GM12878 (cell line): ENCODE measurements around the gene PCDHGB6. TPM values are rescaled to one million over a fixed set of nuclear protein-coding genes. Genes with fewer than 3 reads are reported as not detected.

Experiments used
- ATAC-seq: fragments of 200-7000 bp; cut with Tn5 transposase; 3 replicates; pipeline ENCODE4 v1.9.1; 2020; ENCODE audit warnings: mild to moderate bottlenecking, moderate library complexity
- BruUV-seq: library from RNA; stranded (reverse); fragments of 400-500 nt; replicated peaks from 2 replicates; lab custom pipeline; 2021; lab: Mats Ljungman, UMichigan
- CTCF ChIA-PET: fragments of 300-600 bp; sonication (Branson Sonifier 250); formaldehyde crosslinking; extraction: SDS; loops from one replicate; lab custom pipeline; 2021; ENCODE audit warnings: inconsistent platforms; lab: Yijun Ruan, JAX
- POLR2A ChIA-PET: fragments of 350-600 bp; formaldehyde crosslinking; extraction: SDS; loops from one replicate; lab custom pipeline; 2021; ENCODE audit warnings: inconsistent platforms; lab: Charles Lee
- RAD21 ChIA-PET: fragments of 300-600 bp; sonication (Branson Sonifier 250); formaldehyde crosslinking; loops from one replicate; lab custom pipeline; 2023; ENCODE audit warnings: antibody characterized with exemption; ENCODE audit not compliant: unreplicated experiment; lab: Charles Lee
- SMC1A ChIA-PET: fragments of 300-600 bp; sonication (Branson Sonifier 250); formaldehyde crosslinking; loops from one replicate; lab custom pipeline; 2023; ENCODE audit not compliant: unreplicated experiment, uncharacterized antibody; lab: Charles Lee
- DNase-seq: peaks from one replicate; pipeline ENCODE4 v3.0.0-alpha.2; 2011; ENCODE audit warnings: low read depth, low spot score
- FAIRE-seq: peaks from 3 replicates; lab custom pipeline; 2011; peaks lifted over from hg19 to GRCh38; lab: Jason Lieb, UNC
- H2AFZ ChIP-seq: 2 replicates; pipeline ENCODE4 v1.6.0; 2011; ENCODE audit warnings: low read depth, low read length, control low read depth; ENCODE audit not compliant: control insufficient read depth
- H3K27ac ChIP-seq: 2 replicates; pipeline ENCODE4 v1.5.1; 2011; ENCODE audit warnings: control low read depth; ENCODE audit not compliant: control insufficient read depth, insufficient read depth
- H3K27me3 ChIP-seq, 2 experiments: replicated peaks in 1 of 2; 2 replicates each; pipeline versions ENCODE4 v1.6.0 to v1.6.1; 2011; ENCODE audit warnings: low read length in 1 of 2; ENCODE audit not compliant: control insufficient read depth in 2 of 2, insufficient read depth in 2 of 2
- H3K36me3 ChIP-seq, 2 experiments: 2 replicates each; pipeline ENCODE4 v1.5.1; 2011; ENCODE audit warnings: low read length in 1 of 2; ENCODE audit not compliant: control insufficient read depth in 2 of 2, insufficient read depth in 2 of 2
- H3K4me1 ChIP-seq: 2 replicates; pipeline ENCODE4 v1.6.1; 2011; ENCODE audit warnings: mild to moderate bottlenecking, low read length, moderate library complexity, mixed read lengths; ENCODE audit not compliant: control insufficient read depth, insufficient read depth
- H3K4me2 ChIP-seq: 2 replicates; pipeline ENCODE4 v1.6.0; 2011; ENCODE audit warnings: control low read depth; ENCODE audit not compliant: control insufficient read depth, insufficient read depth
- H3K4me3 ChIP-seq: fragments of 200-600 bp; sonication (generic); 2 replicates; pipeline ENCODE4 v1.5.1; 2016
- H3K79me2 ChIP-seq: 2 replicates; pipeline ENCODE4 v1.6.0; 2011; ENCODE audit warnings: low read length; ENCODE audit not compliant: control insufficient read depth, insufficient read depth
- H3K9ac ChIP-seq: 2 replicates; pipeline ENCODE4 v1.8.0; 2011; ENCODE audit warnings: low read length, control low read depth, mixed read lengths; ENCODE audit not compliant: control insufficient read depth, insufficient read depth
- H3K9me3 ChIP-seq: replicated peaks from 3 replicates; pipeline ENCODE4 v1.5.1; 2011; ENCODE audit warnings: mild to moderate bottlenecking, low read length; ENCODE audit not compliant: control insufficient read depth, insufficient read depth
- H4K20me1 ChIP-seq: 2 replicates; pipeline ENCODE4 v1.6.0; 2011; ENCODE audit not compliant: control insufficient read depth, insufficient read depth
- BHLHE40 ChIP-seq, 2 experiments: fragments of 450-650 bp in 1 of 2; IDR thresholded peaks; 2 replicates each; pipeline ENCODE4 v1.6.1; 2011 to 2017; ENCODE audit warnings: low read depth in 2 of 2, borderline replicate concordance in 1 of 2, improper control_type of control experiment in 1 of 2, low read length in 1 of 2, mild to moderate bottlenecking in 1 of 2
- IKZF1 ChIP-seq: fragments of 450-650 bp; conservative IDR thresholded peaks from 2 replicates; pipeline ENCODE4 v1.6.1; 2017; ENCODE audit warnings: antibody characterized with exemption, mild to moderate bottlenecking
- PKNOX1 ChIP-seq: fragments of 450-650 bp; IDR thresholded peaks from 2 replicates; pipeline ENCODE4 v1.6.1; 2016; ENCODE audit warnings: mild to moderate bottlenecking
- ZNF274 ChIP-seq: IDR thresholded peaks from one replicate; pipeline ENCODE4 v1.8.0; 2011; ENCODE audit not compliant: insufficient read length, insufficient read depth
- ZZZ3 ChIP-seq: IDR thresholded peaks from 2 replicates; pipeline ENCODE4 v1.6.1; 2011; ENCODE audit warnings: low read depth; ENCODE audit not compliant: control insufficient read depth, insufficient read length
- WGBS: methylation state at CpG from one replicate; pipeline ENCODE4 v1.1.6; 2016; ENCODE audit warnings: low lambda C conversion rate; ENCODE audit not compliant: insufficient replicate concordance, insufficient coverage; ENCODE audit errors: missing lambda C conversion rate; 5-methylcytosine and 5-hydroxymethylcytosine counted together
- in situ Hi-C: fragments of 300-500 bp; cut with MboI; formaldehyde crosslinking; loops from 9 replicates; pipeline ENCODE4 v1.14.3; 2018; ENCODE audit warnings: mixed read lengths
- intact Hi-C: fragments of 100-400 bp; cut with micrococcal nuclease; formaldehyde crosslinking; loops from one replicate; pipeline ENCODE4 v1.14.2; 2022; ENCODE audit not compliant: unreplicated experiment
- polyA plus RNA-seq, 11 experiments: library from polyadenylated mRNA; depleted of rRNA in 4 of 11; unstranded in 6 of 11; stranded (reverse) in 5 of 11; fragments of >200 nt; fragmentation: Nextera tagmentation in 4 of 11; fragmentation: Illumina TruSeq in 1 of 11; extraction: Ambion mirVana in 4 of 11; extraction: Trizol in 1 of 11; gene quantifications; 1 replicate in 1 of 11; 2 replicates in 10 of 11; pipeline versions ENCODE4 v1.2.1 to v1.2.3, GENCODE V29; 2011 to 2016; ENCODE audit warnings: inconsistent platforms in 2 of 11, missing spikeins in 2 of 11, low read depth in 1 of 11
- total RNA-seq, 4 experiments: library from RNA; depleted of rRNA in 3 of 4; stranded (reverse); fragments of >200 nt in 3 of 4; fragmentation: Illumina TruSeq in 1 of 4; extraction: Trizol in 1 of 4; gene quantifications; 2 replicates each; pipeline versions ENCODE4 v1.2.1 to v1.2.3, GENCODE V29; 2013 to 2021

Gene PCDHGB6
- total and polyA plus RNA-seq, 10 of the 15 experiments (the other 5 are each of a cell fraction or from before 2014, with no cell fraction given): 0.07 to 1.0 (median 0.31) TPM

GRCh38 chr5:141398608-141399007 is 9.2 kb upstream of the PCDHGB6 start:
- H3K79me2 ChIP-seq: no peaks in the 10 kb centered on the region
- CTCF ChIA-PET: interaction anchor here (0.9 to 1.7 kb wide), 3 partner anchors 14 to 136 kb away, joined by 3 to 8 read pairs (median 3); partner anchors contain the start of gene PCDHGA10
- no peaks in the 10 kb centered on the region for H4K20me1 ChIP-seq
- no peak overlapping the region for H3K9ac ChIP-seq
- H3K9me3 ChIP-seq: peaks cover 18% of the 10 kb centered on the region; the same call in 2 of the 3 replicates
- ATAC-seq (no peak), DNase-seq (no peak), FAIRE-seq (no peak)
- H2AFZ ChIP-seq: no peak overlapping the region
- TF ChIP-seq PKNOX1 (no peak), ZNF274 (no peak), ZZZ3 (no peak), IKZF1 (no peak), BHLHE40 (IDR thresholded peaks at IDR 0.05; ENCODE audit: borderline replicate concordance in 1 of 2, low read depth in 2 of 2, low read length in 1 of 2) (no peak)
- no TSS peak for BruUV-seq
- POLR2A ChIA-PET: no interaction called here
- H3K36me3 ChIP-seq: no peaks in the 10 kb centered on the region
- H3K27me3 ChIP-seq: no peaks in the 10 kb centered on the region
- H3K4me3 ChIP-seq: no peak overlapping the region
- SMC1A ChIA-PET: no interaction called here
- no peaks in the 10 kb centered on the region for H3K4me1 ChIP-seq
- in situ Hi-C loops: no loop called here
- no peak overlapping the region for H3K27ac ChIP-seq
- no peak overlapping the region for H3K4me2 ChIP-seq
- WGBS: 83% methylated on average over 15 of the region's 15 CpGs
- RAD21 ChIA-PET: interaction anchor here (1.4 kb wide), 1 partner anchor 14 kb away, joined by 4 read pairs; the partner anchor contains the start of gene PCDHGA10
- intact Hi-C loops: no loop called here
